Measurements from ENCODE around the gene UBL7.
"Not testable (repeated sequence)": the region's sequence is repeated elsewhere in the genome, so short reads cannot be mapped to it uniquely, and the experiment has no call there.

The UBL7 gene

GRCh38 chr15:74490339-74490689 lies 29.4 kb upstream of the UBL7 start:
- H3K4me3 ChIP-seq (ENCODE audit: extremely low read depth, insufficient read depth, low read length, poor library complexity, severe bottlenecking), result no peak overlapping the region
- WGBS, 2 experiments (ENCODE audit: insufficient coverage in 2 of 2), result no CpG with 5 or more reads among the region's 1 CpG

GRCh38 chr15:74489518-74490338 lies 28.8 kb upstream of the UBL7 start:
- WGBS, 2 experiments (ENCODE audit: insufficient coverage in 2 of 2), result 36% methylated on average over 6 of the region's 9 CpGs

More at GRCh38 chr15:74490339-74490689, 29.4 kb upstream of the UBL7 start:
- no peaks in the 10 kb centered on the region for H3K9me3 ChIP-seq (ENCODE audit: control insufficient read depth, low read length)
- peak overlapping the region; percentile 57 for H3K27ac ChIP-seq (ENCODE audit: low read depth, low read length, severe bottlenecking)
- peaks cover 5% of the 10 kb centered on the region for H3K4me1 ChIP-seq (ENCODE audit: control insufficient read depth, insufficient read depth, low read length, poor library complexity, severe bottlenecking)
- H3K36me3 ChIP-seq (ENCODE audit: control insufficient read depth, insufficient read depth, low read length), result peaks cover 5% of the 10 kb centered on the region

GRCh38 chr15:74488776-74489175 lies 27.8 kb upstream of the UBL7 start:
- WGBS, 2 experiments (ENCODE audit: insufficient coverage in 2 of 2), result 100% methylated on average over 1 of the region's 1 CpG; no CpG with 5 or more reads in 1 of the 2 experiments
- no peak overlapping the region for H3K4me3 ChIP-seq (ENCODE audit: extremely low read depth, insufficient read depth, low read length, poor library complexity, severe bottlenecking)
- H3K27ac ChIP-seq (ENCODE audit: low read depth, low read length, severe bottlenecking), result no peak overlapping the region
- peaks cover 5% of the 10 kb centered on the region for H3K4me1 ChIP-seq (ENCODE audit: control insufficient read depth, insufficient read depth, low read length, poor library complexity, severe bottlenecking)
- H3K9me3 ChIP-seq (ENCODE audit: control insufficient read depth, low read length), result no peaks in the 10 kb centered on the region
- H3K36me3 ChIP-seq (ENCODE audit: control insufficient read depth, insufficient read depth, low read length), result peaks cover 10% of the 10 kb centered on the region

More at GRCh38 chr15:74489518-74490338, 28.8 kb upstream of the UBL7 start:
- Histone ChIP-seq H3K27ac (ENCODE audit: low read depth, low read length, severe bottlenecking) (peak overlapping the region; percentile 57), H3K9me3 (ENCODE audit: control insufficient read depth, low read length) (no peaks in the 10 kb centered on the region), H3K4me1 (ENCODE audit: control insufficient read depth, insufficient read depth, low read length, poor library complexity, severe bottlenecking) (peaks cover 5% of the 10 kb centered on the region), H3K36me3 (ENCODE audit: control insufficient read depth, insufficient read depth, low read length) (peaks cover 5% of the 10 kb centered on the region), H3K4me3 (ENCODE audit: extremely low read depth, insufficient read depth, low read length, poor library complexity, severe bottlenecking) (no peak overlapping the region)

- Histone ChIP-seq H3K4me1 (ENCODE audit: control insufficient read depth, insufficient read depth, low read length, poor library complexity, severe bottlenecking) (no peaks in the 10 kb centered on the region), H3K27ac (ENCODE audit: low read depth, low read length, severe bottlenecking) (no peak overlapping the region), H3K36me3 (ENCODE audit: control insufficient read depth, insufficient read depth, low read length) (peaks cover 24% of the 10 kb centered on the region), H3K9me3 (ENCODE audit: control insufficient read depth, low read length) (no peaks in the 10 kb centered on the region), H3K4me3 (ENCODE audit: extremely low read depth, insufficient read depth, low read length, poor library complexity, severe bottlenecking) (no peak overlapping the region)
- 79 to 90% methylated on average over 2 of the region's 3 CpGs for WGBS, 2 experiments (ENCODE audit: insufficient coverage in 2 of 2)
Measured at GRCh38 chr15:74482661-74483060, 21.7 kb upstream of the UBL7 start.

- not testable (repeated sequence) for H3K9me3 ChIP-seq (ENCODE audit: control insufficient read depth, low read length); H3K4me3 ChIP-seq (ENCODE audit: extremely low read depth, insufficient read depth, low read length, poor library complexity, severe bottlenecking); H3K4me1 ChIP-seq (ENCODE audit: control insufficient read depth, insufficient read depth, low read length, poor library complexity, severe bottlenecking); H3K27ac ChIP-seq (ENCODE audit: low read depth, low read length, severe bottlenecking)
- peaks cover 24% of the 10 kb centered on the region for H3K36me3 ChIP-seq (ENCODE audit: control insufficient read depth, insufficient read depth, low read length)
- 93 to 98% methylated on average over 5 to 16 of the region's 27 CpGs for WGBS, 2 experiments (ENCODE audit: insufficient coverage in 2 of 2)
Measured at GRCh38 chr15:74480364-74480763, 19.4 kb upstream of the UBL7 start.

- H3K4me3 ChIP-seq (ENCODE audit: extremely low read depth, insufficient read depth, low read length, poor library complexity, severe bottlenecking); H3K4me1 ChIP-seq (ENCODE audit: control insufficient read depth, insufficient read depth, low read length, poor library complexity, severe bottlenecking); H3K27ac ChIP-seq (ENCODE audit: low read depth, low read length, severe bottlenecking); H3K9me3 ChIP-seq (ENCODE audit: control insufficient read depth, low read length): not testable (repeated sequence)
- H3K36me3 ChIP-seq (ENCODE audit: control insufficient read depth, insufficient read depth, low read length), result peaks cover 41% of the 10 kb centered on the region
- WGBS, 2 experiments (ENCODE audit: insufficient coverage in 2 of 2), result 87 to 92% methylated on average over 3 to 6 of the region's 7 CpGs
Measured at GRCh38 chr15:74471621-74472020, 10.7 kb upstream of the UBL7 start.

- no peaks in the 10 kb centered on the region for H3K9me3 ChIP-seq (ENCODE audit: control insufficient read depth, low read length)
- no peak overlapping the region for H3K4me3 ChIP-seq (ENCODE audit: extremely low read depth, insufficient read depth, low read length, poor library complexity, severe bottlenecking)
- 94 to 98% methylated on average over 11 to 12 of the region's 12 CpGs for WGBS, 2 experiments (ENCODE audit: insufficient coverage in 2 of 2)
- peaks cover 41% of the 10 kb centered on the region for H3K36me3 ChIP-seq (ENCODE audit: control insufficient read depth, insufficient read depth, low read length)
- no peak overlapping the region for H3K27ac ChIP-seq (ENCODE audit: low read depth, low read length, severe bottlenecking)
- no peaks in the 10 kb centered on the region for H3K4me1 ChIP-seq (ENCODE audit: control insufficient read depth, insufficient read depth, low read length, poor library complexity, severe bottlenecking)
Measured at GRCh38 chr15:74470631-74471395, 9.9 kb upstream of the UBL7 start.

- H3K4me3 ChIP-seq (ENCODE audit: extremely low read depth, insufficient read depth, low read length, poor library complexity, severe bottlenecking), result no peak overlapping the region
- H3K4me1 ChIP-seq (ENCODE audit: control insufficient read depth, insufficient read depth, low read length, poor library complexity, severe bottlenecking), result no peaks in the 10 kb centered on the region
- 95 to 100% methylated on average over 3 to 4 of the region's 6 CpGs for WGBS, 2 experiments (ENCODE audit: insufficient coverage in 2 of 2)
- peaks cover 42% of the 10 kb centered on the region for H3K36me3 ChIP-seq (ENCODE audit: control insufficient read depth, insufficient read depth, low read length)
- H3K9me3 ChIP-seq (ENCODE audit: control insufficient read depth, low read length), result peaks cover 2% of the 10 kb centered on the region
- no peak overlapping the region for H3K27ac ChIP-seq (ENCODE audit: low read depth, low read length, severe bottlenecking)
Measured at GRCh38 chr15:74468341-74469032, 7.5 kb upstream of the UBL7 start.

- Histone ChIP-seq H3K9me3 (ENCODE audit: control insufficient read depth, low read length) (peaks cover 4% of the 10 kb centered on the region), H3K36me3 (ENCODE audit: control insufficient read depth, insufficient read depth, low read length) (peaks cover 44% of the 10 kb centered on the region), H3K4me1 (ENCODE audit: control insufficient read depth, insufficient read depth, low read length, poor library complexity, severe bottlenecking) (peaks cover 7% of the 10 kb centered on the region), H3K27ac (ENCODE audit: low read depth, low read length, severe bottlenecking) (no peak overlapping the region), H3K4me3 (ENCODE audit: extremely low read depth, insufficient read depth, low read length, poor library complexity, severe bottlenecking) (no peak overlapping the region)
- no CpG with 5 or more reads among the region's 1 CpG for WGBS, 2 experiments (ENCODE audit: insufficient coverage in 2 of 2)
Measured at GRCh38 chr15:74466570-74466969, 5.6 kb upstream of the UBL7 start.

GRCh38 chr15:74464897-74465296 lies 3.9 kb upstream of the UBL7 start:
- H3K4me1 ChIP-seq (ENCODE audit: control insufficient read depth, insufficient read depth, low read length, poor library complexity, severe bottlenecking), result peaks cover 7% of the 10 kb centered on the region
- H3K4me3 ChIP-seq (ENCODE audit: extremely low read depth, insufficient read depth, low read length, poor library complexity, severe bottlenecking), result no peak overlapping the region
- no peak overlapping the region for H3K27ac ChIP-seq (ENCODE audit: low read depth, low read length, severe bottlenecking)
- WGBS, 2 experiments (ENCODE audit: insufficient coverage in 2 of 2), result 86 to 88% methylated on average over 1 of the region's 2 CpGs
- peaks cover 35% of the 10 kb centered on the region for H3K36me3 ChIP-seq (ENCODE audit: control insufficient read depth, insufficient read depth, low read length)
- H3K9me3 ChIP-seq (ENCODE audit: control insufficient read depth, low read length), result peaks cover 4% of the 10 kb centered on the region
